ENCODE results near the gene OR52I1.

The OR52I1 gene, protein sequence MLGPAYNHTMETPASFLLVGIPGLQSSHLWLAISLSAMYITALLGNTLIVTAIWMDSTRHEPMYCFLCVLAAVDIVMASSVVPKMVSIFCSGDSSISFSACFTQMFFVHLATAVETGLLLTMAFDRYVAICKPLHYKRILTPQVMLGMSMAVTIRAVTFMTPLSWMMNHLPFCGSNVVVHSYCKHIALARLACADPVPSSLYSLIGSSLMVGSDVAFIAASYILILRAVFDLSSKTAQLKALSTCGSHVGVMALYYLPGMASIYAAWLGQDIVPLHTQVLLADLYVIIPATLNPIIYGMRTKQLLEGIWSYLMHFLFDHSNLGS

DNA sequence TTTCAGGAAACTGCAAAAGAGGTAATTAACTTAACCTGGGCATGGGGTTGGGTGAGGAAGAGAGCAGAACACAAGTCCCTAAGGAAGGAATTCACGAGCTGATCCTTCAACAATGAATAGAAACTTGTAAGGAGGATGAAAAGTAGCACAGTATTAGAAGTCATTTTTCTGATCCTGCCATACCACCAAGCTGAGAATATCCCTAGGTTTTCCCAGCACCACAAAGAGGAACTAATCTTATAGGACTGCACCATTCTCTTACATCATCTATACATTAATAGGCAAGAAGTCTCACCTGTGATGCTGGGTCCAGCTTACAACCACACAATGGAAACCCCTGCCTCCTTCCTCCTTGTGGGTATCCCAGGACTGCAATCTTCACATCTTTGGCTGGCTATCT lies at the start of gene OR52I1:
Gene OR52I1, plus strand, starts transcription at position 301 of the 400 bp plus-strand sequence. Its CDS starts 0 bp downstream, at position 301.
- DNase-seq (ENCODE audit: low read depth): no peak

DNA sequence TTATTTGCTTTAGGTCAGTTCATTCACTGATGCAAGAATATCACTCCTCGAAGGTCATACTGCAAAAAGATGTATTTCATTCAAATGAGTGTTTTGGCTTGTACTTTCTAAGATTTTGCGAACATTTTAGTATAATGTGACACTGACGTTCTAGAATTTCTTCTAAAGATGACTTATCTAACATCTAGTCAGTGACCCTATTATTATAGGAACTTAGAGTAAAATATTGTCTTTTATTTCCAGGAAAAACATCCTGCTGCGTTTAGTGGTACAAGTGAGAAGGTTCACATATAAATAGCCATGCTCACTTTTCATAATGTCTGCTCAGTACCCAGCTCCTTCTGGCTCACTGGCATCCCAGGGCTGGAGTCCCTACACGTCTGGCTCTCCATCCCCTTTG lies 48.9 kb upstream of the OR52I1 start, which contains the start of gene OR52M1:
Gene OR52M1, plus strand, starts transcription at position 301 of the 400 bp plus-strand sequence. Its CDS starts 0 bp downstream, at position 301.
- no peak for DNase-seq (ENCODE audit: low read depth)

DNA sequence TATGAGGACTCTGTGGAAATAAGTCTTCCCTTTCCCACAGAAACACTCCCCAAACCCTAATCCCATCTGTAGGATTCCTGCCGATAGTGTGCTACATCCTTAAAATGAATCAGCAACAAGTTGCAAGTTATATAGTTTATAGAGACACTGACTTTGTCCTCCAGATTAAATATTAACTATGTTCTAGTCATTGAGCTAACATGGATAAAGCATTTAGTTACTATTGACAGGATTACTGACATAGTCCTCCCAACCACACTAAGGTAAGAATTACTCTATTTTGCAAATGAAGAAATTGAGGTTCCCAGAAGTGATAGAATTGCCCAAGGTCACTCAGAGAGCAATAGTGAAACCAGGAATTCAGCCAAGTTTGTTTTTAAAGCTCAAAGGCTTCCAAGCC lies 47.0 kb upstream of the OR52I1 start:
- DNase-seq (ENCODE audit: low read depth): no peak

DNA sequence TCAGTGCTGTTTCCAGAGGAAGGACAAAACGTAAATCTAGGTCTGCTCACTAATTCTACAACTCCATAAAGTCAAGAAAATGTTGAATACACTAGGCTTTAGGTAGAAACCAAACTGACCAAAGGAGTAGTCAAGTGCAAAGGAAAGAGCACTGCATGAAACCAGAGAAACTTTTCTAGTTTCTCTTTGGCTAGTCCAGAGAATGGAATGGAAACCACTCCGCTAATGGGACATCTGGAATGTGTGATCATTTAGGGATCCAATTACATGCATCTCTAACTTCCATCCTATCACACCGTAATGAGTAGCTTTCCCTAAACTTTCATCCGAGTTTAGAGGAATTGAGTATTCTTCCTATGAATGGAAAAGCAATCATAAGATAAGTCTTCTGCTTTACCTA lies 46.4 kb upstream of the OR52I1 start:
- no peak for DNase-seq (ENCODE audit: low read depth)

DNA sequence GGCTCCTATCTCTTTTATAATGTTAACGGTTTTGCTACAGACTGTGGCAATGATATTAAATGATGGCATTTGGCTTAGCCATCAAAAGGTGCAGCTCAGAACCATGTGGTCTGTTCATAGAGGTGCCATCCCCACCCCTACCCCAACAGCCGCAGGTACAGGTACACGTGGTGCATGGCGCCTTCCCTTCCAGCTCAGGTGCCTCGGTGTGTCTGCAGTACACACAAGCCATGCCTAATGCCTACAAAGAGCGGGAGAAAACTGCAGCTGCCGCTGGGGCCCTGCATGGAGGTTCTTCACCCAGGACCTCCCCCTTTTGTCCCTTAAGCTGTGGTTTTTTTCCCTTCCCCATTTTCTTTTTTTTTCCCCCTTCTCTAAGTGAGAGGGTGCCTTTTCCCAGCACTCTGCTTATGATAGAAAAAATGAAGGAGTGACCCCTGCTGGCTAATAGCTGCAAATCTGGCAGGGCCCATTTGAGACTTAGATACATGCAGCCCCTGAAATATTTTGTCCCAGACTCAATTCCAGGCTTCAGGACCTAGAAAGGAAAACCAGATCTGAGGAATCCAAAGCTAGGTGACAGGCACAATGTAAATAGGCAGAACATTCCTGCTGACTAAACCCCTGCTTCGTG lies 42.4 kb upstream of the OR52I1 start:
- DNase-seq (ENCODE audit: low read depth): no peak

DNA sequence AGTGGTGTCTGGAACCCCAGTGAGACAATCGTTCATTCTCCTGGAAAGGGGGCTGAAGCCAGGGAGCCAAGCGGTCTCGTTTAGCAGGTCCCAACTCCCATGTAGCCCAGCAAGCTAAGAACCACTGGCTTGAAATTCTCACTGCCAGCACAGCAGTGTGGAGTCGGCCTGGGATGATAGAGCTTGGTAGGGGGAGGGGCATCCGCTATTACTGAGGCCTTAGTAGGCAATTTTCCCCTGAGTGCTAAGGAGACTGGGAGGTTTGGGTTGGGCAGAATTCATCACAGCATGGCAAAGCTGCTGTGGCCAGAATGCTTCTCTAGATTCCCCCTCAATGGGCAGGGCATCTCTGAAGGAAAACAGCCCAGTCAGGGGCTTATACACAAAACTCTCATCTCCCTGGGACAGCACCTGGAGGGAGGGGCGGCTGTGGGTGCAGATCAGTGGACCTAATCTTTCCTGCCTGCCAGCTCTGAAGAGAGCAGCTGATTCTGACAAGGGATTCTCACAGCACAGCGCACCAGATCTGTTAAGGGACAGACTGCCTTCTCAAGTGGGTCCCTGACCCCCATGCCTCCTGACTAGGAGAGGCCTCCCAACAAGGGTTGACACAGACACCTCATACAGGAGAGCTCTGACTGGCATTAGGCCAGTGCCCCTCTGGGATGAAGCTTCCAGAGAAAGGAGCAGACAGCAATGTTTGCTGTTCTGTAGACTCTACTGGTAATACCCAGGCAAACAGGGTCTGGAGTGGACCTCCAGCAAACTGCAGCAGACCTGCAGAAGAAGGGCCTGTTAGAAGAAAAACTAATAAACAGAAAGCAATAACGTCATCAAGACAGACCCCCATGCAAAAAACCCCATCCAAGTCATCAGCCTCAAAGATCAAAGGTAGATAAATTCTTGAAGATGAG lies 34.1 kb upstream of the OR52I1 start:
- no peak for DNase-seq (ENCODE audit: low read depth)

DNA sequence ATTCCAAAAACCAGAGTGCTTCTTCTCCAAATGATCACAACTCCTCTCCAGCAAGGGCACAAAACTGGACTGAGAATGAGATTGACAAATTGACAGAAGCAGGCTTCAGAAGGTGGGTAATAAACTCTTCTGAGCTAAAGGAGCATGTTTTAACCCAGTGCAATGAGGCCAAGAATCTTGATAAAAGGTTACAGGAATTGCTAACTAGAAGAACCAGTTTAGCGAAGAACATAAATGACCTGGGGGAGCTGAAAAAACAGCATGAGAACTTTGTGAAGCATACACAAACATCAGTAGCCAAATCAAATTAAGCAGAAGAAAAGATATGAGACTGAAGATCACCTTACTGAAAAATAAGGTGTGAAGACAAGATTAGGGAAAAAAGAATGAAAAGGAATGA lies 33.4 kb upstream of the OR52I1 start:
- no peak for DNase-seq (ENCODE audit: low read depth)

DNA sequence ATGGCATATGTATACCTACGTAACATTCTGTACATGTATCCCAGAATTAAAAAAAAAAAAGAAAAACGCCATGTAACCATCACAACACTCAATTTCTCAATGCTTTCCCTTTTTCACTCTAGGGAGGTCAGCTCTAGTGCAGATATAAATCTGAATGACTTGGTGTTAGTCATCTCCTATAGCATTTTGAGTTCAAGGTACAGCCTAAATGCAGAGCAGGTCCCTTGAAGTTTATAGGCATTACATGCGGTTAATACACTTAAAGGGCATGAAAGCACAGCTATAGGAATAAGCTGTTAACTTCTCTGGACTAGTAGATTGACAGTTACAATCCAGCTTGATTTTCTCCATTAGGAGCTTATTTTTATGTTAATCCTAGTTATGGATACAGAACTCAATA lies 28.5 kb upstream of the OR52I1 start:
- DNase-seq (ENCODE audit: low read depth): no peak

DNA sequence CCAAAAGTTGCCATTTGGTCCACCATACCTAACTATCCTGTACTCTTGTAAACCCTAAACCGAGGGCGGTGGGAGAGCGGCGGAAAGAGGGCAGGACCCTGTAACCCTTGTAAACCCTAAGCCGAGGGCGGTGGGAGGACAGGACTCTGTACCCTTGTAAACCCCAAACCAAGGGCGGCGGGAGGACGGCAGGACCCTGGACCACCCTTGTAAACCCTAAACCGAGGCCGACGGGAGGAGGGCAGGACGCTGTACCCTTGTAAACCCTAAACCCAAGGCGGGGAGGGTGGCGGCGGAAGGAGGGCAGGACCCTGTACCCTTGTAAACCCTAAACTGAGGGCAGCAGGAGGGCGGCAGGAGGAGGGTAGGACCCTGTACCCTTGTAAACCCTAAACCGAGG lies 24.8 kb upstream of the OR52I1 start:
- no peak for DNase-seq (ENCODE audit: low read depth)

DNA sequence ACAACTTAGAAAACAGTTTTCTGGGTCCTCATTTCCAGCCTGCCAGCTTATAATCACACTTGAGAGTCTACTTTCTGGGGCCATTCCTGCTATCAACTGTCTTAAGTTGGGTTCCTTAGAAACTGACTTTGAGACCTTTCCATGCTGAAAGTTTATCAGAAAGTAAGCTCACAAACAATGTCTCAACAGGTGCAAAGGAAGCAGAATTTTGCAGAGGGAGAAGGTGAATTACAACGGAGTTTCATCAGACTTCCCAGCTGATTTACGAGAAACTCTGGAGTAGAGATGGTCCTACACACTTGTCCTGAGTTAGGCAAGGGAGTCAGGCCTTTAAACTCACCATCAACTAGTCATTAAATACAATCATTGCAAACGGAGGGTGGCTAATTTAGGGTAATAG lies 17.0 kb upstream of the OR52I1 start:
- DNase-seq (ENCODE audit: low read depth): no peak

DNA sequence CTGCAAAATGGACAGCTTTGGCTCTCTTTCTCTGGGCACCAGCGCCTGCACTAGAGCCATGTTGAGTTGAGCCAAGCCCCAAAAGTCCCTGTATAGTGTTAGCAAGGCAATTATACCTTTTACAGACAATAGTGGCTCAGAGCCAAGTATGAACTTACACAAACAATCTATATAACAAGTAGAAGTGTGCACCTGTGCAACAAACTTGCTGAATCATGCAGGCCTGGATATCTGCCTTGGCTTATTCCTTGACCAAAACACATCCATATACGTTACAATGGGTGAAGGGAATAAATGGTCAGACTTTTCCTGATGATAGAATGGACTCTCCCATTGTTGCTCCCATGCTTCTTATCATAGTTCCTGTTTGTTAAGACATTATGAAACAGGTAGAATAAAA lies 16.1 kb upstream of the OR52I1 start:
- DNase-seq (ENCODE audit: low read depth): no peak

DNA sequence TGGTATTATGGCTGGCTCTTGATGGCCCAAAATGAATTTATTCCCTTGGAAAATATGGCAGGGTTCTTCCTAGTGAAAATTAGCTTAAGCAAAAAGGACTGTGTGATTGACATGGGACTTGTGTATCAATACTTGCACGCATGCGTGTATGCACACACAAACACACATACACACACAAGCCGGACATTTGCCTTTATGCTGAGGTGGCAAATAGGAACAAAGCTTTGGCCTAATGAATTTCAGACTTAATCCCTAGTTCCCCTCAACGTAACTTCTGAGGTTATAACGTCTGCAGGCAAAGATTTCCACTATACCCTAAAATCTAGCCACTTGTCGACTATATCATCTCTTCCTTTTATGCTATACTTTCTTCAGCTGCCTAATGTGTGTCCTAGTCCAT lies 15.2 kb upstream of the OR52I1 start:
- no peak for DNase-seq (ENCODE audit: low read depth)

DNA sequence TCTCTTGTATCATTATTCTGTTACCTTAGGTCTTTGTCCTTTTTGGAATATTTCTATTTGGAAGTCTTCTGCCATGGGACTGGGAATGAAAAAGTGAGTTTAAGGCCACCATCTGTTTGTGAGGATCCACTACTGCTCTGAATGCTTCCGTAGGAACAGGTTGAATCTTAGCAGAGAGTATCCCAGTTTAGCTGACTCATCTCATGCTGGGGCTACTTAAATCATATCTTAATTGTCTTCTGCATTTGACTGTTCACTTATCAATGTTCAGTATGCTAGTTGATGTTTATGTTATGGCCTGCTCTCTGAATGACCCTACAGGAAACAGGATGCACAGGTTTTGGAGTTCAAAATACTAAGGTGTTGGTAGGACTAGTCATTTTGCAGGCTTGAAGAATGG lies 13.7 kb upstream of the OR52I1 start:
- no peak for DNase-seq (ENCODE audit: low read depth)

DNA sequence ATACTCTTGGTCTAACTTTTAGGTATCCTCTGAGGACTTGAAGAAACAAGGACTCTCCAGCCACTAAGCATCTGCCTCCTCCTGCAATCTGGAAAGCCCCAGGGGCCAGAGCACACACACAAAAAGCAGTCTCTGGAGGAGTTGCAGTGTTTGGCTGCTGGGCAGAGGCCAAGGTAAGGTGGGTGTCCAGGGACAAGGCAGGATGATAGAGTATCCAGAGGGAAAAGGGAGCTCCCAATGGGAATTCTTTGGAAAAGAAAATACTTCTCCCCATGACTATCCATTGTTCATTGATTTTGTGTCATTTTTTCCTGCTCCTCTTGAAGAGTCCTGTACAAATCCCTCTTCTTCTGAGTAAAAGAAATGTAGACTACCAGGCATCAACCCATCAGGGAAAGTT lies 12.4 kb upstream of the OR52I1 start, which contains the start of gene OR52I2:
Gene OR52I2, plus strand, starts transcription at position 301 of the 400 bp plus-strand sequence.
- DNase-seq (ENCODE audit: low read depth): no peak

DNA sequence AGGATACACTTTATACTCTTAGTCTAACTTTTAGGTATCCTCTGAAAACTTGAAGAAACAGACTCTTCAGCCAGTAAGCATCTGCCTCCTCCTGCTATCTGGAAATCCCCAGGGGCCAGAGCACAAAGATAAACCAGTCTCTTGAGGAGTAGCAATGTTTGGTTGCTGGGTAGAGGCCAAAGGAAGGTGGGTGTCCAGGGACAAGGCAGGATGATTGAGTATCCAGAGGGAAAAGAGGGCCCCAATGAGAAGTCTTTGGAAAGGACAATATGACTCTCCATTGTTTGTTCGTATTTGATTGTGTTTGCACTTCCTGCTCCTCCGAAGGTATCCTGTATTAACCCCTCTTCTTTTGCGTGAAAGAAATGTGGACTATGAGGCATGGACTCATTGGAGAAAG lies 4.8 kb upstream of the OR52I1 start:
- DNase-seq (ENCODE audit: low read depth): no peak

DNA sequence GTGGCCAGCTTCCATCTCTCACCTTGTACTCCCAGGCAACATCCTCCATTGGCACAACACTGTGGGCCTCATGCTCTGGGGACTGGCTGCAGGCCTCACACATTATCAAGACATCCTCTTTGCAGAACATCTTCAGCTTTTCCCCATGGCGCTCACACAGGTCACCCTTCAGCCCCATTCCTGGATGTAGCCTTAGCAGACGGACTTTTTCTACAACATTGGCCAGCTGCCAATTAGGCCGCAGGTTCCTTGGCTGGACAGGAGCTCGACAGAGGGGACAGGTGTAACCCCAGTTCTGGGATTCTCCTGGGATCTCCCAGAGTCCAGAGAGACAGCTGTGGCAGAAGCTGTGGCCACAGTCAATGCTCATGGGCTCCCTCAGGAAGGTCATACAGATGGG lies 11.2 kb downstream of the OR52I1 start:
- DNase-seq (ENCODE audit: low read depth): no peak

DNA sequence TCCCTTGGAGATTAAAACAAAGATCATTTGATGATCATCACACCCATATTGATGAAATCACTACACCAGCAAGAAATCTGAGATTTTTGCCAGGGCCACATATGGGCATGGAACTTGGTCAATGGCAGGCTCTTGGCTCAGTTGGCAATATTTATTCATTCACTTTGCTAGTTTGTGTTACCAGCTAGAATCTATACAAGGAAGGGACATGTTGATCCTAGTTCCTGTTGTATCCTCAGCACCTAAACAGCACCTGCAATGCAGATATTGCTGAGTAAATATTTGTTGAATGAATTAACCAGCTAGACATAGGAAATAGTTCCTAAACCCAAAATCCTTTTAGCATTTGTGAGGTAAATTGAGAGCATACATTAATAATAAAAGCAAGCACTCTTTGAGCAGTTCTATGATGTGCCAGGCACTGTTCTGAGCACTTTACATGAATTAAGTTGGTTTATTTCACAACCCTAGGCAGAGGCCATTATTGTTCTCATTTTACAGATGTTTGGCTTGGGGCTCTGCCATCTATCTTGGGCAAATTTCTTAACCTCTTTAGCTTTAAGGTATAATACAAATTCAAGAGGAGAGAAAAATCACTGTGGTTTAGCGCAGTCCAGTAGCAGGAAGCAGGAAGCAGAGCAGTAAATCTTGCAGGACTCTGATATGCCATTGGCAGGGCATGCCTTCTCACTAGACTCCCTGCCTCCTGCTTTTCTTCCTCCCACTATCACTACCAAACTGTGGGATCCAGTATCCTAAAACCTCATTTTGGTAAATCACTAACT lies 12.6 kb downstream of the OR52I1 start:
- DNase-seq (ENCODE audit: low read depth): no peak

DNA sequence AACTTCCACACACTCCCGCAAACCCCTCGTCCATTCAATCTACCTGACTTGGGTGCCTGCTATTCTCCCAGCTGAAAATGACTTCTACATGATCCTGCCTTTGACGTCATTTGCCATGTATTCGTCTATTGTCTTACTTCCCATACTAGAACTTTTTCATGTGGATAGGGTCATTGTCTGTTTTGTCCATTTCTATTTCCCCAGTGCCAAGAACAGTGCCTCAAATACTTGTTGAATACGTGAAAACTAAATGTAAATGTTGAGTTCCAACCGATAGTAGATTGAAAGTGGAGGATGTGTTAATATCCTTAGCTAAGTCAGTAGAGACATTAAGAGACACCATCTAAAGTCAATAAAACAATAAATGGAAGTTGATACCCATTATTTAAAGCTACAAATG lies 13.3 kb downstream of the OR52I1 start:
- DNase-seq (ENCODE audit: low read depth): no peak

DNA sequence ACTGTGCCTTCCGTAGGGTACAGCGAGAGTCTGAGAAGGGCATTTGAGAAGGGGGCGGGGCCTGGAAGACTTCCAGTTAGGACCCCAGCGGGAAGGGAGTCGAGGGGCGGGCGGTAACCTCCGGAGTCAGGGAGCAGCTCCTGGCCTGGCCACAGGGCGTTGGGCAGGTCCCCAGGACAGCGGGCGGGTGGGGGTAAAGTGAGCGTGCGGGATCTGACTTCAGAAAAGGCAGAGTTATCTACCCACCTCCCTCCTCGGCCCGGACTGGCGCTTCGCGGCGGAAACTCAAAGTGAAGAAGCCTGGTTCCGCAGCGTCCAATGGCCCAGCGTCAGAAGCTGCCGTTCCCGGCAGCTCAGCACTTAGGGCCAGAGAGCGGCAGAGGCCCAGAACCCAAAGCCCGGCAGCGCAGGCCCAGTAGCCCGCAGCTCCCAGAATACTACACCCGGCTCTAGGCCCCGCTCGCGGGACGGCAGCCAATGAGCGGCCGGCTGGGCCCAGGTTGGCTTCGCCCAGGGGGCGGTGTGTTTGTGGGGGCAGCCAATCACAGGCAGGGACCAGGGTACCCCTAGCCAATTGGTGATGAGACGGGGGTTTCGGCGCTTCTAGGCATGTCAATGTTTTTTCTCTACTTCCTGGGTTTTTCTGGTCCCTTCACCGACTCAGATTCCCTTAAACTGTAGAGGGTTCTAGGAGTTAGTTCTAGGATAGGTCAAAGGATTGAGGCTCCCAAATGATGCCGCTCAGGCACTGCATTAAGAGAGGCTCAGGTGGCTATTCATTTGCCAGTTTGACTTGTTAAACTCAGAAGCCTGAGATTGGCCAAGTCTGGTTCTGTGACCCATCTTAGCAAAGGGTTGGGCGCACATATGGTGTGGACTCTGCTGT lies 14.2 kb downstream of the OR52I1 start, which contains the start of gene TRIM68:
Gene TRIM68, minus strand, starts transcription at position 451 of the 886 bp plus-strand sequence. CDS start 2,727 bp downstream, outside the sequence.
- DNase-seq (ENCODE audit: low read depth): peak; percentile 90

DNA sequence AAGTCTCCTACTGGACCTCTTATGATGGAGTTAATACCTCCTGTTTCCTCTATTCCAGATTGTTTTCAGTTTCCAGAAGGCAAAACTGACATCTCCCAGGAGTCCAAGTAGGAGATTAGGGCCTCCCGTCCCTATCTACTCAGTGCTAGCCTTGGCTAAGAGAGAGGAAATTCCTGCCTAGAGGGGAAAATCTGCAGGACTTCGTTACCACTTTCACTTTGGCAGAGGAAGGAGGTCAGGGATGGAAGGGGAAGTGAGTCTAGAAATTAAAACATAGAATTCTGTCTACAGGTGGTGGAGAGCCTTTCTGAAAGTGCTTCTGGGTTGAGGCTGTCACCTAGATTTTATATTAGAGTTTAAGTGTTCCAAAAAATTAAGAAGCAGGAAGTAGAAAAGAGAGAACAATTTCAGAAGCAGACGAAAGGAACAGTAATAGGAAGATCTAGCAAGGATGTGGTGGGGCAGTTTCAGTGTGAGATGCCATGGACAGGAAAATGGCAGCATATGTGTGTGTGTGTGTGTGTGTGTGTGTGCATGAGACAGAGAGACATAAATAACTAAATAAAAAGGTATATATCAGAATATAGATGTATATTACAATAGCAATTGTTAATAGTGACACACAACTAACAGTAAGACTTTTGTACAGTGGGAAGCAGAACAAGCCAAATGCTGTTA lies 16.6 kb downstream of the OR52I1 start:
- no peak for DNase-seq (ENCODE audit: low read depth)

Data from activated T-cell treated with anti-CD3 and anti-CD28 coated beads for 1 hour (primary cell).